GM18511 (cell line): ENCODE measurements around the gene CTNND2.
"Not testable (repeated sequence)": the region's sequence is repeated elsewhere in the genome, so short reads cannot be mapped to it uniquely, and the experiment has no call there.

Experiments
- ATAC-seq: cut with Tn5 transposase; IDR thresholded peaks from one replicate; pipeline ENCODE4 v1.9.1; 2021; ENCODE audit warnings: mild to moderate bottlenecking, moderate library complexity; ENCODE audit not compliant: unreplicated experiment

The CTNND2 gene

GRCh38 chr5:11681796-11682195, 222.4 kb downstream of the CTNND2 start:
- ATAC-seq: no peak

GRCh38 chr5:11679676-11680075, 224.6 kb downstream of the CTNND2 start:
- no peak for ATAC-seq

DNA sequence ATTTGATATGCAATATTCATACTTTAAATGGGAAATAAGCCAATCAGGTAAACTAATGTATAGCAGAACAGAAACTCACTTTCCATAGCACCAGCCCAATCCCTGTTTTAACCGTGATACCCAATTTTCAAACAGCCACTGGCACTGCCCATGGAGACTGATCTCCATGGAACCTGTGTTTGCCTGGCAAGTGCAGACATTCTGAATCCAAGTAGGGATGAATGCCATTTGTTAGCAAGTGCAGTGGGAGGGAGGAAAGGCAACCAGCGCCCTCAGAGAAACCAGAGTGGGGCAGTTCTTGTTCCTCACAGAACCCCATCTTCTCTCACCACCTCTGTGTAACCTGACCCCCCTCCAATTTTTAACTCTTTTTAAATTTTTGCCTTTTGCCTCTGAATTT, 229.1 kb downstream of the CTNND2 start:
- ATAC-seq: no peak

DNA sequence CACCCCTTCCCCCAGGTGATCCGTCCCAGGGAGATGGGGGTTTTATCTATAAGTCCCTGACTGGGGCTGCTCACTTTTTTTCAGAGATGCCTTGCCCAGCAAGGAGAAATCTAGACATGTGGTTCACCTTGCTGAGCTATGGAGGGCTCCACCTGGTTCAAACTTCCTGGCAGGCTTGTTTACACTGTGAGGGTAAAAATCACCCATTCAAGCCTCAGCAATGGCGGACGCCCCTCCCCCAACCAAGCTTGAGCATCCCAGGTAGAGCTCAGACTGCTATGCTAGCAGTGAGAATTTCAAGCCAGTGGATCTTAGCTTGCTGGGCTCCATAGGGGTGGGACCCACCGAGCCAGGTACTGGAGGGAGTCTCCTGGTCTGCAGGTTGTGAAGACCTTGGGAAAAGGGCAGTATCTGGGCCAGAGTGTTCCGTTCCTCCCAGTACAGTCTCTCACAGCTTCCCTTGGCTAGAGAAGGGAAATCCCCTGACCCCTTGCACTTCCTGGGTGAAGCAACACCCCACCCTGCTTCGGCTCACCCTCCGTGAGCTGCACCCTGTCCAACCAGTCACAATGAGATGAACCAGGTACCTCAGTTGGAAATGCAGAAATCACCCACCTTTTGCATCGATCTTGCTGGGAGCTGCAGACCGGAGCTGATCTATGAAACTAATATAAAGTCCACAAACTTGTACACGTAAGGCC, 231.7 kb downstream of the CTNND2 start:
- ATAC-seq: no peak

- no peak for ATAC-seq
Measured at GRCh38 chr5:11658376-11658775, 245.9 kb downstream of the CTNND2 start.

DNA sequence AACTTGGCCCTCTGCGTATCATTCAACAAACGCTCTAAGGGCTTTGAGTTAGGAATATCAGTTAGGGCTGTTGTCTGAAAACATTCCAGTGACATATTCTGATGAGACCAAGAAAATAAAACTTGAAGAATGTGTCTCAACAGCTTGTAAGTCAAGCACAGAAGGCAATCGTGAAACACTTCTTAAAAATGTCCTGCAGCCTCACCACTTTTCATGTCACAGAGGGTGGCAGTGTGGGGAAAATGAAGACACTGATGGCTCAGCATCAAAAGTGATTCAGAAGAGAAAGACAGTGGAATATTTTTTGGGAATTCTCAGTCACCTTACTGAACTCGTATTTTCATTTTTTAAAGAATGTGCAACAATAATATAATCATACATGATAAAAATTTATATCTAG, 247.3 kb downstream of the CTNND2 start:
- ATAC-seq: no peak

DNA sequence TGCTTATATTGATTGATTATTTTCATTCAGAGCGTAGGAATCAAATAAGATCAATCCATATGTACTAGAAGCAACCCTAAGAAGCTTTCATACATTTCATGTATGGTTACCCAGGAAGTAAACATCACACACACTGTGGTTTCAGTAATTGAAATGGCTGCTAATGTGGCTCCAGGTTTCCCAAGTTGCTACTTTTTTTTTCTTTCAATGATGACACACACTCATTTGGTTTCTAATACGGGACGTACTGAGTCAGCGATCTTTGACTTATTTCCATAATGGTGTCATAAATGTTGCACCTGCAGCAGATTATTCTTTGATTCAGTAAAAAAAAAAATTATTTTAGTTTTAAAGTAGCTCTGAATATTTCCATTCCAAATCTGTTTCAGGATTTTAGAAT, 248.6 kb downstream of the CTNND2 start:
- ATAC-seq: no peak

GRCh38 chr5:11650936-11651335, 253.3 kb downstream of the CTNND2 start:
- ATAC-seq: no peak

DNA sequence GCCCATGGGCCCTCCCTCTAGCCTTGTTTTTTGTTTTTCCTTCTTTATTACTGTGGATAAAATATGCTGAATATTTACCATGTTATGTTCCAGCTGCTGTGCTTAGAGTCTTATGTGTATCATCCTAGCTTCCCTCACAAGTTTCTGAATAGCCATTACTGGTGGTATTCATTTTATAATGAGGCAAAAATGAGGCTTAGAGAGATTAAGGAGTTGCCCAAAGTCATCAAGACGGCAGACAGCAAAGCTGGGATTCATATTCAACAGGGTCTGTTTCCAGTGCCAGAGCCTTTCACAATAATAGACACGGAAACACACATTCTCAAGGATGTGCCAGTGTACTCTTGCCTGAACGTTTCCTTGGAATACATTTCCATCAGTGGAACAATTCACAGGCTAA, 258.1 kb downstream of the CTNND2 start:
- no peak for ATAC-seq

- no peak for ATAC-seq
Measured at GRCh38 chr5:11642438-11642837, 261.8 kb downstream of the CTNND2 start.

DNA sequence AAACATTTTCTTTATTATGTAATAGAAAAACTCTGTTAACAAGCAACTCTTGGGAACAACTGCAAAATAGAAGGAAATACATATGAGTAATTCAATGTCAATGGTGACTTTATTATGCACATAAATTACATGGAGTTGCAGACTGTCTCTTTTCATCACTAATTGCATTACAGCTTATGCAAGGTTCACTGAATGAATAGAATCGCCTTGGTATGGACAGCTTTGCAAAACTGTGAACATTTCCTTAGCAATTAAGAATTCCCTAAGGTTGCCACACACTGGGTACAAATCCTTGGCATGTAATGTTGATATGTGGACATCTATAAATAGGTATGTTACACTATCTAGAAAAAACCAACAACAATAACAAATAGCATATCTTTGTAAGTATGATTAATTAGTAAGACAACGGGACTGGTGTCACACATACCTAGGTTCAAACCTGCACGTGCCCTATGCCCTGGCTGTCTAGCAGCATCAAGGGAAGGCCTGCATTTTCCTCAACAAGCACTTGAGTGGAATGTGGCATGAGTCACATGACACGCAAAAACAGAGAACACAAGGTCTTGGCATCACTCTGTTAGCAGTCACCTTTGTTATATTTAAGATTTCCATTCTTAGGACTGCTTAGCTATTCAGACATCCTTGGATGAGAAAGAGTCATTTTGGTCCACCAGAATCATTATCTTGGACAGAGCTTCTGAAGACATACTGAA, 263.9 kb downstream of the CTNND2 start:
- no peak for ATAC-seq

DNA sequence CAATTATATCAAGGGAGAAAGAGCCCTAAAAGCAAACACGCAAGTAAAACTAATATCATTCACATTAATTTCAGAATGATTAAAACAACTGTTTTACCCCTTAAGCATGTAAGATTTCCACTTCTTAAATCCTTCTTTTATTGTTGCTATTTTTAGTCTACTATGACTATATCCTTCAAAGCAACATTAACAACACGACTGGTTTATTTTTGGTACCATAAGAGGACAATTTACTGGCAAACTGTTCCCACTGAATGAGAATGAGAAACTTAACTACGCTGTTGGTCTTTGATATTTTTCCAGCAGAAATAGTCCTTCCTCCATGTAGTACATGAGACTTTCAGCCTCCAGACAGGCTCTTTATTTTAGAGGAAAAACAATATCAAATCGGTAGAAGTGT, 281.5 kb downstream of the CTNND2 start:
- no peak for ATAC-seq

DNA sequence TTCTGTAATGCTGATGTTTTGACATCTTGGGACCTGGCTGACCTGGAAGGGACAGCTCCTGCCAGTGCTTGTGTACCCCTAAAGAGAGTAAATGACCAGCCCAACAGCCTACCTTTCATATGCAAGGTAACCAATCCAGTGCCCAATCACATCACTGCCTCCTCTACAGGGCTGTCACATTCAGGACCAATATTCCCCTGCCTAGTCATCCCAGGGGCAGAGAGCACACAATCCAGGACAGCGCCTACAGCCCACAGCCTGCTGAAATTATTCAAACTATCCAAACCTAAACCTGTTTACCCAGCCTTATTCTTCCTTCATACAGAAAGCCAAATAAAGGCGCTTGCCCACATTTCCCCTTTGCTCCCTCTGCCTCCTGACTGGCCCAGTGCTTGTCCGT, 284.1 kb downstream of the CTNND2 start:
- ATAC-seq: no peak

DNA sequence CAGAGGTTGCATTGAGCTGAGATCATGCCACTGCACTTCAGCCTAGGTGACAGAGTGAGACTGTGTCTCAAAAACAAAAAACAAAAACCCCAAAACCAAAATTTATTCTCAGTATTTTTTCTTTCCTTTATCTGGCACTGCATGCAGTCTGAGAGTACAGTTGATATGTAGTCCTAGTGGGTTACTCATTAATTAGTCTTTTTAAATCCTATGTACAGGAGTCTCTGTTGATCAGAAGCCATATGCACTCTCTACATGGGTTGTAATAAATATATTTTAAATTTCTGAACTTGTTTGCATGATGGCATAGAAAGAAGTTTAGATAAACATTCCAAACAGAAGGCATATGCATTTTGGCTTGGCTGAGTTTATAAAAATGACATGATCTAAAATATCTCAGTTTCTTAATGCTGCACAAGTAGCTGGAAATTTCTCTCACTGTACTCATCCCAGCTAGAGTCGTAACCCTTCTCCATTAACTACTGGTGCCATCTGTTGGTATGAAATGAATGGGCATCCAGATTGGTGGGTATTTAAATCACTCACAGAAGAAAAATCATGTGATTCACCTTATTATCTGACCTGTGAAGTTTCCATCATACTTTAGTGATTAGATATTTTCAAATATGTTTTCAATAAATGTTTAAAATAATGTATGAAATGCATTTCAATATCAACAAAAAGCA, 284.8 kb downstream of the CTNND2 start:
- ATAC-seq: no peak

GRCh38 chr5:11617080-11617479, 287.2 kb downstream of the CTNND2 start:
- no peak for ATAC-seq

DNA sequence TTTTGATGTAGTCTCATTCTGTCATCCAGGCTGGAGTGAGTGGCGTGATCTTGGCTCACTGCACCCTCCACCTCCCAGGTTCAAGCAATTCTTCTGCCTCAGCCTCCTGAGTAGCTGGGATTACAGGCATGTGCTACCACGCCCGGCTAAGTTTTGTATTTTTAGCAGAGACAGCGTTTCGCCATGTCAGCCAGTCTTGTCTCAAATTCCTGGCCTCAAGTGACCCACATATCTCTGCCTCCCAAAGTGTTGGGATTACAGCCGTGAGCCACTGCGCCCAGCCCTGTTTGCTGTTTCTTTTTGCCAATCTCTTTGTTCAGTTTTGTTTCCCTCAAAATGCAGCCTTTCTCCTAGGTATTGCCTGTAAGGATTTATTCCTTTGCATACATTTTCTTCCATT, 287.6 kb downstream of the CTNND2 start:
- ATAC-seq: not testable (repeated sequence)

DNA sequence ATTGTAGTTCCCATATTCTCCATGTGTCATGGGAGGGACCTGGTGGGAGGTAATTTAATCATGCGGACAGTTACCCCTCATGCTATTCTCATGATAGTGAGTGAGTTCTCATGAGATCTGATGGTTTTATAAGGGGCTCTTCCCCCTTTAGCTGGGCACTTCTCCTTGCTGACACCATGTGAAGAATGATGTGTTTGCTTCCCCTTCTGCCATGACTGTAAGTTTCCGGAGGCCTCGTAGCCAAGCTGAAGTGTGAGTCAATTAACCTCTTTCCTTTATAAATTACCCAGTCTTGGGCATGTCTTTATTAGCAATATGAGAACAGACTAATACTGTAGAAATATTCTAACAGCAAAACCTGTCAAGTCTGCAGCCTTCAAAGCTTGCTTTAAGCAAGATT, 293.2 kb downstream of the CTNND2 start:
- no peak for ATAC-seq

DNA sequence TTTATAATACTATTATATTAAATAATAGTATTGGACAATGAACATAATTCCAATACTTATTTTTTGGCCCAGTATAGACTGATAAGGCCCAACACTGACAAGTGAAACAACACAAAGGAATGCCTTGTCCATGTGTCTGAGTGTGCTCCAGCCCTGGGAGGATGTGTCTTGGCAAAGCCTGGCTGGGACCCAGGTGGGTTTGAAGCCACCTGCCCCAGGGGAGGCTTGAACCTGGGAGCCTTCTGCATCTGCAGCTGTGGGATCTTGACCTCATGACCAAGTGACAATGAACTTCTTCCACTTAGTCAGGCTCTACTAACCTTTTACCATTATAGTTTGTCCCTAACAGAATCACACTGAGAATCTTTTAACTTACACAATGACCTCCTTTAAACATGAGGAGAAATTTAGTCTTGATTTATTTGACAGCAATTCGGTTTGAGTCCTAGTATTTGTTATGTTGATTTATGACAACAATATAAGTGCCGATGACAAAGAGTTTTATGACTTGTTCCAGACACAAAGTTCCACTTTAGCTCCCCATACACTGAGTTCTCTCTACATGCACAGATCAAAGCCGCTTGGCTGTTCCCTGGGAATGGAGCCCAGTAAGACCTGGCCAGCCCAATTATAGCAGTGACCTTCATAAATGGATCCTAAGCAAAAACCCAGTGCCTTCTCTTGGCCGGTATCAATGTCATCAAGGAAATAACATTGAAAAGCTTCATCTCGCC, 294.5 kb downstream of the CTNND2 start:
- no peak for ATAC-seq

DNA sequence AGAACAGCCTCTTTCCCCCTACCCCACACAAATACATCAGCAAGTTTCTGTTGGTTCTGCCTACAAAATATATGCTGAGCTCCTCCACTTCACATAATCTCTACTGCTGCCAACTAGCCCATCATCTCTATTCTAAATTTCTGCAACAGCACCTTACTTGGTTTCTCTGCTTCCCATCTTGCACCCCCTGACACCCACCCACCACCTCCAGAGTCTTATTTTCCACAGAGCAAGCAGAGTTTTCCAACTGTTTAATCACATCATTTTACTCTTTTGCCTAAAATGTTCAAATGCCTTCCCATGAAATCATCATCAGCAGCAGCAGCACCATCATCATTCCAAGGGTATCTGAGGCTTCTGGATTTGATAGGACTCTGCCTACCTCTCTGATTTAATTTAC, 295.7 kb downstream of the CTNND2 start:
- no peak for ATAC-seq

DNA sequence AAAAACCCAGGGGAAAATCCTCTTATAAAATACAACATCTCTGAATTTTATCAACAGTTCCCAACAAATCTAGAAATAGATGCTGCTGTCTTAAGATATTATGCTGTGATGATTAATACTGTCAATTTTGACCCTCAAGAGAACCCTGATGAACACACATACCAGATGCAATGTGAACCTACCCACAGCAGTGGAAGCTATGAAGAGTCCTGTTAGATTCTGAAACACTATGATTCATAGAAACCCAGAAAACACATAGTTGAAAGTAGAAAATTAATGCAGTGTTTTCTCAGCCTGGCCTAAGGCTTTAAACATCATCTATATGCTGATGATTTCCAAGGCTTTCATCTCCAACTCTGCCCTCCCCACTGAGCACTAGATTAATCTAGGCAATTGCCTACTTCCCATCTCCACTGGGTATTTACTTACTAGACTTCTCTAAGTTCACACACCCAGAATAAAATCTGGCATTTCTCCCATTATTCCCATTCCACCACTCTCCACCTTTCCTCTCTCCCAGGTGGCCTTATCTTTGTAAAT, 296.2 kb downstream of the CTNND2 start:
- ATAC-seq: no peak

- ATAC-seq: no peak
Measured at GRCh38 chr5:11602298-11602697, 301.9 kb downstream of the CTNND2 start.
